Sigmoid colon (tissue), 7 donors: ENCODE measurements around the gene IGF2BP2. TPM values are rescaled to one million over a fixed set of nuclear protein-coding genes. Genes with fewer than 3 reads are reported as not detected.

ENCODE experiments used
- DNase-seq: peaks from one replicate; pipeline ENCODE4 v3.0.0-alpha.2; 2019
- H3K27ac ChIP-seq, 4 donors: fragments of 200-600 bp; sonication (generic); one replicate each; pipeline ENCODE4 v1.5.1; 2016 to 2019; ENCODE audit warnings: mild to moderate bottlenecking in 1 of 4
- H3K27me3 ChIP-seq, 3 donors: fragments of 200-600 bp; sonication (generic); one replicate each; pipeline ENCODE4 v1.5.1; 2019; ENCODE audit warnings: mild to moderate bottlenecking in 1 of 3
- H3K36me3 ChIP-seq, 4 donors: fragments of 200-600 bp; sonication (generic); one replicate each; pipeline ENCODE4 v1.5.1; 2016 to 2019
- H3K4me1 ChIP-seq, 4 donors: fragments of 200-600 bp; sonication (generic); one replicate each; pipeline ENCODE4 v1.5.1; 2017 to 2019
- H3K4me3 ChIP-seq, 4 donors: fragments of 200-600 bp; sonication (generic); one replicate each; pipeline ENCODE4 v1.5.1; 2017 to 2019; ENCODE audit warnings: mild to moderate bottlenecking in 2 of 4, moderate library complexity in 1 of 4
- H3K9me3 ChIP-seq, 4 donors: fragments of 200-600 bp in 3 of 4; sonication (generic) in 3 of 4; one replicate each; pipeline versions ENCODE4 v1.5.1 to v1.6.1; 2013 to 2019
- EP300 ChIP-seq, 4 donors: sonication (generic); formaldehyde crosslinking; IDR thresholded peaks; one replicate each; pipeline ENCODE4 v1.6.1; 2017; ENCODE audit warnings: antibody characterized with exemption in 4 of 4
- POLR2A ChIP-seq, 2 donors: fragments of 450-650 bp; IDR thresholded peaks; one replicate each; pipeline ENCODE4 v1.6.1; 2016; ENCODE audit warnings: antibody characterized with exemption in 2 of 2, mild to moderate bottlenecking in 2 of 2, moderate library complexity in 2 of 2
- POLR2AphosphoS5 ChIP-seq, 4 donors: sonication (generic); formaldehyde crosslinking; IDR thresholded peaks; one replicate each; pipeline ENCODE4 v1.6.1; 2017; ENCODE audit warnings: antibody characterized with exemption in 4 of 4
- WGBS, 2 donors: extraction: QIAGEN DNeasy Blood & Tissue Kit; methylation state at CpG; one replicate each; pipeline ENCODE4 v1.1.7; 2013; 5-methylcytosine and 5-hydroxymethylcytosine counted together
- intact Hi-C: fragments of 100-400 bp; cut with DNase I; formaldehyde crosslinking; loops from one replicate; pipeline ENCODE4 v1.15.1; 2023
- polyA plus RNA-seq, 3 donors: library from polyadenylated mRNA; stranded (reverse); fragments of 200-250 nt; gene quantifications; one replicate each; pipeline ENCODE4 v1.2.3, GENCODE V29; 2013
- total RNA-seq, 4 donors: library from RNA; depleted of rRNA; stranded (reverse); fragments of >200 nt; gene quantifications; one replicate each; pipeline ENCODE4 v1.1.0, GENCODE V29; 2016
- TF ChIP-seq, protein P1 (sequence below), 4 experiments: fragments of 450-650 bp in 3 of 4; fragments of 200-600 bp in 1 of 4; IDR thresholded peaks; one replicate each; pipeline ENCODE4 v1.5.1; 2016 to 2019; ENCODE audit warnings: antibody characterized with exemption in 4 of 4, mild to moderate bottlenecking in 3 of 4, moderate library complexity in 2 of 4
- donor health status: healthy with polysubstance abuse.
- donor health status: Bipolar disorder and iron deficiency.
- donor health status: healthy.

IGF2BP2 gene
- total and polyA plus RNA-seq, 7 donors: 6.3 to 20.7 (median 14.7) TPM

GRCh38 chr3:185709251-185709955, 115.4 kb downstream of the IGF2BP2 start:
- no peak for DNase-seq
- no peaks in the 10 kb centered on the region for H3K36me3 ChIP-seq
- no peak overlapping the region for H3K4me3 ChIP-seq
- H3K9me3 ChIP-seq: peaks cover 0 to 2% (median 0%) of the 10 kb centered on the region in 4 donors
- no peaks in the 10 kb centered on the region for H3K27me3 ChIP-seq
- TF ChIP-seq POLR2AphosphoS5 (IDR thresholded peaks at IDR 0.05) (no peak), POLR2A (IDR thresholded peaks at IDR 0.05) (no peak), EP300 (IDR thresholded peaks at IDR 0.05) (no peak)
- TF ChIP-seq, protein P1, sequence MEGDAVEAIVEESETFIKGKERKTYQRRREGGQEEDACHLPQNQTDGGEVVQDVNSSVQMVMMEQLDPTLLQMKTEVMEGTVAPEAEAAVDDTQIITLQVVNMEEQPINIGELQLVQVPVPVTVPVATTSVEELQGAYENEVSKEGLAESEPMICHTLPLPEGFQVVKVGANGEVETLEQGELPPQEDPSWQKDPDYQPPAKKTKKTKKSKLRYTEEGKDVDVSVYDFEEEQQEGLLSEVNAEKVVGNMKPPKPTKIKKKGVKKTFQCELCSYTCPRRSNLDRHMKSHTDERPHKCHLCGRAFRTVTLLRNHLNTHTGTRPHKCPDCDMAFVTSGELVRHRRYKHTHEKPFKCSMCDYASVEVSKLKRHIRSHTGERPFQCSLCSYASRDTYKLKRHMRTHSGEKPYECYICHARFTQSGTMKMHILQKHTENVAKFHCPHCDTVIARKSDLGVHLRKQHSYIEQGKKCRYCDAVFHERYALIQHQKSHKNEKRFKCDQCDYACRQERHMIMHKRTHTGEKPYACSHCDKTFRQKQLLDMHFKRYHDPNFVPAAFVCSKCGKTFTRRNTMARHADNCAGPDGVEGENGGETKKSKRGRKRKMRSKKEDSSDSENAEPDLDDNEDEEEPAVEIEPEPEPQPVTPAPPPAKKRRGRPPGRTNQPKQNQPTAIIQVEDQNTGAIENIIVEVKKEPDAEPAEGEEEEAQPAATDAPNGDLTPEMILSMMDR (IDR thresholded peaks at IDR 0.05): no peak
- intact Hi-C loops: no loop called here
- 47 to 57% methylated on average over 6 of the region's 6 CpGs for WGBS, 2 donors
- no peak overlapping the region for H3K27ac ChIP-seq
- no peaks in the 10 kb centered on the region for H3K4me1 ChIP-seq

DNA sequence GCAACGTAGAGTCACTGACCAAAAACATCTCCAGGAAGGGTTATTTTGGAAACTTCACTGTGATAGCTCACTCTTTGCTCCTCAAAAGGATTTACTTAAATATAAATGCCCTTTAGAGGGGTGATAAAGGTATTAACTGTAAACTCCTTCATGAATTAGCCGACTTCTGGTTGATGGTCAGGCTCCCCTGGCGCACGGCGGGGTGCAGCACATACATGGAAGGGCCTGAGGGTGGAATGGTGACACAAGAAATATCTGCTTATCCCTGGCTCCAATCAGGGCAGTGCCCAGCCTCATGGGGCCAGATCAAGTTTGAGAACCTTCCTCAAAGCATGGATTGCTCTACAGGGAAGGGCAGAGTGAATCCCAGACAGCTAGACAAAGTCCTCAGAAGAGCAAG, 116.5 kb downstream of the IGF2BP2 start:
- H3K36me3 ChIP-seq: no peaks in the 10 kb centered on the region
- no peaks in the 10 kb centered on the region for H3K4me1 ChIP-seq
- WGBS, 2 donors: 96 to 97% methylated on average over 5 of the region's 5 CpGs
- no peak overlapping the region for H3K27ac ChIP-seq
- no peaks in the 10 kb centered on the region for H3K27me3 ChIP-seq
- no peak overlapping the region for H3K4me3 ChIP-seq
- no peaks in the 10 kb centered on the region for H3K9me3 ChIP-seq
- TF ChIP-seq POLR2A (IDR thresholded peaks at IDR 0.05) (no peak), POLR2AphosphoS5 (IDR thresholded peaks at IDR 0.05) (no peak), EP300 (IDR thresholded peaks at IDR 0.05) (no peak)
- TF ChIP-seq, protein P1 (IDR thresholded peaks at IDR 0.05): no peak
- intact Hi-C loops: no loop called here
- DNase-seq: no peak

DNA sequence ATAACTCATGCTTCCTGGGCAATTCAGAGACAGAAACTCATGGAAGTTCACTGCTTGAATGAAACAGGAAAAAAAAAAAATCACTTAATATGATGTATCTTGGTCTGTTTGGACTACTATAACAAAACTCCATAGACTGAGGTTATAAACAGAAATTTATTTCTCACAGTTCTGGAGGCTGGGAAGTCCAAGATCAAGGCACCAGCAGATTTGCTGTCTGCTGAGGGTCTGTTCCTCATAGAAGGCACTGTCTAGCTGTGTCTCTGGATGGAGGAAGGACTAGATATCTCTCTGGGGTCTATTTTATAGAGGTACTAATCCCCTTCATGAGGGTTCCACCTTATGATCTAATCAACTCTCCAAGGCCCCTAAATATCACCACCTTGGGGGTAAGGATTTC, 119.3 kb downstream of the IGF2BP2 start:
- no peaks in the 10 kb centered on the region for H3K27me3 ChIP-seq
- H3K27ac ChIP-seq: no peak overlapping the region
- H3K36me3 ChIP-seq: no peaks in the 10 kb centered on the region
- TF ChIP-seq, protein P1 (IDR thresholded peaks at IDR 0.05): no peak
- no peak for TF ChIP-seq POLR2A (IDR thresholded peaks at IDR 0.05)
- no peak for TF ChIP-seq POLR2AphosphoS5 (IDR thresholded peaks at IDR 0.05)
- no peak for DNase-seq
- intact Hi-C loops: no loop called here
- H3K9me3 ChIP-seq: no peaks in the 10 kb centered on the region
- no peaks in the 10 kb centered on the region for H3K4me1 ChIP-seq
- no peak overlapping the region for H3K4me3 ChIP-seq

GRCh38 chr3:185702262-185703225, 122.3 kb downstream of the IGF2BP2 start:
- no peaks in the 10 kb centered on the region for H3K36me3 ChIP-seq
- intact Hi-C loops: no loop called here
- 16 to 37% methylated on average over 10 of the region's 10 CpGs for WGBS, 2 donors

More at GRCh38 chr3:185702262-185703225, 122.3 kb downstream of the IGF2BP2 start:
- Histone ChIP-seq H3K4me1 (no peaks in the 10 kb centered on the region), H3K27me3 (no peaks in the 10 kb centered on the region), H3K27ac (no peak overlapping the region), H3K9me3 (no peaks in the 10 kb centered on the region), H3K4me3 (no peak overlapping the region)
- no peak for DNase-seq
- TF ChIP-seq EP300 (IDR thresholded peaks at IDR 0.05) (no peak), POLR2AphosphoS5 (IDR thresholded peaks at IDR 0.05) (no peak), POLR2A (IDR thresholded peaks at IDR 0.05) (no peak)
- TF ChIP-seq, protein P1 (IDR thresholded peaks at IDR 0.05): no peak
